ENCODE results near the gene SCAMP1.

SCAMP1 gene

DNA sequence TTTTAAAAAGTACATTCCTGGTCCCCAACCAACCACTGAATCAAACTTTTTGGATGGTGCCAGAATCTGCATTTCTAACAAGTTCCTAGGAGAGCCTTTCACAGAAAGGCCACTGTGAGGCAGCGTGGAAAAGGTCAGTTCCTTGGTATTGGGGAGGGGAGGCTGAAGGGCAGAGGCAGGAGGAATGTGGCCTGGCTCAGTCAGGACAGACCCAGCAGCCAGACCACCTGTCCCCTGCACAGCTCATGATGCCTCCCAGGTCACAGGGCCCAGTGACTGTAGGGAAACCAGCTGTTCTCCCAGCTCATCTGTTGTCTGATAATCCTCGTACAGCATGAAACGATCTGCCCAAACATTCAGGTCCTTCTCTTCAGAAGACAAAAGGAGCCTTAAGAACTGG lies 155.3 kb downstream of the SCAMP1 start:
- no peak for DNase-seq

DNA sequence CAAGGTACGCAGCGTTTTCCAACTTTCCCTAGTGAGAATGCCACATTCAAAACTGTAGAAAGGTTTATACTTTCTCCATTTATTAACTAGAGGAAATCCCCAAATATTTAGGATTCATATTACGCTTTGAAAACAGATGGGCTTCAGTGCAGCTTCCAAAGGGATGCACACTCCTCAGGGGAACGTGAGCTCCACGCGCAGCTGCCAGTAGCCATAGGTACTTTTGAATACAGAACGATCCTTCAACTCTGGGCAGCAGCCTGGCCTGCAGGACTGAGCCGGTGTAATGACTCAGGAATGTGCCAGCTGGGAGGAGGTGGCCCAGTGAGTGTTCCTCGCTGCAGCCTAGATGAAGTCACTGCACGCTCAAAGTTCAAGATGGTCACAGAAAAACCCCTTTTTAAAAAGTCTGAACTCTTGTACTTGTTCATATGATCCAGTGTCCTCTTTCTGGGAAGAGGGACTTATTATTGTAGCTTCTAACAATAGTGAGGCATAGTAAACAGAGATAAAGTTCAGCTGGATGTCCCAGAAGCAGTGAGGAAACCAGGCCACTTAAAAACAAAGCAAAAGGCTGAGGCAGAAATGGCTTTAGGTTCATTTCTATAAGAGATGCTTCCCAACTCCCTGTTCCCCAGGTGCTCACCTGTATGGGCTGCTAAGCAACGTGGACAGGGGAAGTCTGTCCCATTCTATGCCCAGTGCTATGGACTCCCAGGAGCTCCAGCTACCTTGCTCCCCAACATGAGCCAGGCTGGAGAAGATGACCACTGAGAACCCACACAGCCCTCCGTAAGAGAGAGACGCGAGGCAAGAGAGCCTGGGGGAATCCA lies 158.2 kb downstream of the SCAMP1 start:
- DNase-seq: no peak

DNA sequence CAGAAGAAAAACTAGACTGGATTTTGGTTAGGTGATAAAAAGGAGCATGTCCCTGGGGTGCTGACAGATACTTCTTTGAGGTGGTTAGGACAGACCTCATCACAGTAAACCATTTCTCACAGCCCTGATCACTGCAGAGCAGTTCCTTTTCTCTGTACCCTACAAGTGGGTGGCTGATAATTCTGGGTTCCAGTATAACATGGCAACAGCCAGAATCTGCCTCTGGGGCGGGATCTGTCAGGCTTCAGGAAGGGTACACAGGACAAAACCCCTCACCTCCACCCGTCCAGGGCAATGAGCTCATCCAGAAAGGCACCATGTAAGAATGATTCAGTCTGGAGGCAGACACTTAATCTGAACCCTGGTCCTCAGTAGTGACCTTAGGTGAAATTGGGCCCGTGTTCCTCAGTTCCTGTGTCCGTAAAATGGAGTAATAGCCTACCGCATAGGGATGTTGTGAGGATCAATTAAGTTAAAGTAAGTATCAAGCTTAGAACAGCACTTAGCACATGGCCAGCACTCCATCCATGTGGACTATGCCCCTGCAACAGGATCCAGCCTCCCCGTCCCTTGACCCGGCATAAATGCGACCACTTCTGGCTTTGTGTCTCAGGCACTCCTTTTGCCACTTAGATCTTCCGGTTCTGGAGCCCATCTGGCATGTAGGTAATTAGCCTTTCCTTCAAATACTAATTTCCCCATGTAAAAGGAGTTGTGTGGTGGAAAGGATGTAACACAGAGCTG lies 159.0 kb downstream of the SCAMP1 start:
- no peak for DNase-seq

DNA sequence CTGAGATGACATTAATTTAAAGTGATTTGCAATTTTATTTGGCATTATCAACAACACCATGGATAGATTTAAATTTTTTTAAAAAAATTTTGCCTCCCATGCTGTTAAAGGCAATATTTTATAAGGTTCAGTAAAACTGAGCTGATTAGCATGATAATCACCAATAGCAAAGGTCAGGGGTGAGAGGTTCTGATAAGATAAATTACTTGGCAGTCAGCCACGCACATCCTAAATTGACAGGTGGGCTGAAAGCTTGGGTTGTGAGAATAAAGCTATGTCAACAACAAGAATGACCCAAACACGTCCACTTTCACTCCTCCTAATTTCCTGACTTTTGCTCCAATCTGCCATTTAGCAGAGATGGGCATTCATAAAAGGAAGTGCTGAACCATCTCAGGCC lies 161.0 kb downstream of the SCAMP1 start:
- DNase-seq: no peak

DNA sequence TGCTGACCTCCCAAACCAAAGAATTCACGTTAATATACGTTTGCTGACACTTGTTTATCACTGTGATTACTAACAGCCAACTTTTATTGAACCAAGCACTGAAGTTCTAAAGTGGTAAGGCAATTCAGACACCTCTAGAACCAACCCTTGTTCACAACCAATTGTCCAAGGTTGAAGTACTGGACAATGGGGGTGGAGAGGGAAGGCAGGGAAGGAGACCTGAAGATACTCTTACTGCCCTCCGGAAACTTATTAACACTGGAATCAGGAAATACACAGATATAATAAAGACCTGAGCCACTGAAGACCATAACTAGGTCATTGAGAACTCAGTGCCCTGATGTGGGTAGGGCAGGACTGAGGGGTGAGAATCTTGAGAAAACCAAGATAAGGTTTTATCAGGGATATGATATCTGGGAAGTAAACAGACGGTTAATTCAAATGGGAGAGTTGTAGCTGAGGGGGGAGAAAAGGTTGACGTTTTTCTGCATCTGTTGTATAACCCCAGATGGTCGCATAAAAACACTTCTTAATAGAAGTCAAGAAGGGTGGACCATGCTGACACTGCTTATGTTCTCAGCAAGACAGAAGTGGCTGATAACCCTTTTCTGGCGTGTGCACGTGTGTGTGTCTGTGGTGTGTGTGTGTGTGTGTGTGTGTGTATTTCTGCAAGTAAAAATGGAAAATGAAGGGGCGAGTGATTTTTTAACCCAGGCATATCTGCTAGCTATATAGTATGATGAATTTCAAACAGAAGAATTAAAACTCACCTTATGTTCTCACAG lies 162.3 kb downstream of the SCAMP1 start:
- no peak for DNase-seq

DNA sequence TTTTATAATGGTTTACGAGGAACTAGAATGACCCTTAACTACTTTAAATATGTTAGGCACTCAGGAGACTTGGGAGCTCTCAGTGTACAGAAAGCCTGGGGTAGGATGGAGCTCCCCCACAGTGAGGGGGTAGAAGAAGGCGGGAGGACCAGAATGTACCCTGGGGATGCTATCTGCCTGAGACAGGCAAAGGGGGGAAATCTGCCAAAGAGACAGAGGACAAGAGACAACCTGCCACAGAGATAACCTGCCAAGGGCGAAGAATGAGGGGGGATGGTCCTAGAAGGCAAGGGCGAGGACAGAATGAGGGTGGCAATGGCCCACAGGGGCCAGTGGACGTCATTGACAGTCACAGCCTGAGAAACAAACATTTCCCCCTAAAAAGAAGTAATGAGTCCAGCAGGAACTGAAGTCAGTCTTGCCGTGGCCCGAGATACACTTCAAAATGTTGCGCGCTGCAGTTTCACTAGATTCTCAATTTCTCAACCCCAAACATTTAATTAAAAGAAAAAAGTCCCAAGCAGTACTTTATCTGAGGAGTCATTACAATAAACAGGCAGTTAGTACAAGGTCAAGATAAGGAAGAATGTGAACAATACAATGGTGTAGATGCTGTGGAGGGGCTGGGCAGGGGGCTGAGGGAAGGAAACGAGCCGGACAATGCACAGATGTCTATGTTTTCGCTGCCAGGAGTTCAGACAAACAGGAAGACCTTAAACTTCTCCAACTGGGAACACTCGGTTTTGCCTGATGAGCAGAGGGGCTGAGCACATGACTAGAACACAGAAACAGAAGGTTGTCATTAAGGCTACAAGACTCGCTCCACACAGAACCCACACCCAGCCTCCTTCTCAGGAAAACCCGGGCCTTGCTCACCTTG lies 163.1 kb downstream of the SCAMP1 start:
- DNase-seq: no peak

DNA sequence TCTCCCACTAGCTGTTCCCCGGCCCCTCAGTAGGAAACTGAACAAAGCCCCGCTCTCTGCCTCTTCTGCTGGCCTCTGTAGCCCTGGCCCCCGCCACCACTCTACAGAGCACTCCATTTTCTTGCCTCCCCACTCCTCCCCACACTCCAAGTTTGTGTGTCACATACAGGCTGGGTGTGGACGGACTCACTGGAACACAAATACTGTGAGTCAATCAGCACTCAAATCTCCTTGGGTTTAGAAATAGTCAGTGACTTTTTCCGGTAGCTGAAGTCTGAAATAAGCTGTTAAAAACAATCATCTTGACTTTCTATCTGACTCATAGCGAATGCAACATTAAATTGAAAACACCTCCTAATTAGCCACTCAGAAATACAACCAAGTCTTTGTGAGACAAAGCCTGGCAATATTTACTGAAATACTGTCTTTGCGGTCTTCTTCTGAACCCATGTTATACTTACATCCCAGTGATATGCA lies 165.7 kb downstream of the SCAMP1 start:
- no peak for DNase-seq

DNA sequence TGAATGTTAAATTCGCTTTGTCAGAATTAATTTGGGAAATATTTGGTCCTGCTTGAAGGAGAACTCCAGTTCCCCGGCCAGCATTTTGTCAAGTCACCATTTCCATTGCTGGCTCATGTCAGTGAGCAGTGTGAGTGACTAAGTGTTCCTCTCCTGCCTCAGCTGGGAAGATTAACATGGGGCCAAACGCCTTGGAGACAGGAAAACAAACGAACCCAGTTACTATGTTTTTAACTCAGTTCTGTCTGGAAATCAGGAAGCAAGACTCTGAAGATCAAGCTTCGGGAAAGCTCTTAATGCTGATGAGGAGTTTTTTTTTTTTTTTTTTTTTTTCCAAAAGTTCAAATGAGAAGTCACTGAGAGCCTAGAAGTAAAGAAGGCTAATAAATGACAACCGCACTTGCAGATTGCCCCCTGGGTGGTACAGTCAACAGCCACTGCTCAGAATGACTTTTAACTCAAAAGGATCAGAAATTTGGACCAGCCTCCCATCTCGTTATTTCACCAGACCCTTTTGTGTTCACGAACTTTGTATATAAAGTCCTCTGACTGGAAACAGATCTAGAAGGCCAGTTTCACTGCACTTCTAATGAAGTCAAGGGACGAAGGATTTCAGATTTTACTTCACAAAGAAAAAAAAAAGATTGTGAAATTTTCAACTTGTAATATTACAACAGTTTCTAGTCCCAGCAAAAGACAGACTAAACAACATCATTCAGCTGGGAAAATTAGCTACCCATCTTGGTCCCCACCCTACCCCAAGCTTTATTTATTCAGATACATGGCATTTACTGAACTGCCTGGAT lies 166.8 kb downstream of the SCAMP1 start:
- peak; percentile 51 for DNase-seq

DNA sequence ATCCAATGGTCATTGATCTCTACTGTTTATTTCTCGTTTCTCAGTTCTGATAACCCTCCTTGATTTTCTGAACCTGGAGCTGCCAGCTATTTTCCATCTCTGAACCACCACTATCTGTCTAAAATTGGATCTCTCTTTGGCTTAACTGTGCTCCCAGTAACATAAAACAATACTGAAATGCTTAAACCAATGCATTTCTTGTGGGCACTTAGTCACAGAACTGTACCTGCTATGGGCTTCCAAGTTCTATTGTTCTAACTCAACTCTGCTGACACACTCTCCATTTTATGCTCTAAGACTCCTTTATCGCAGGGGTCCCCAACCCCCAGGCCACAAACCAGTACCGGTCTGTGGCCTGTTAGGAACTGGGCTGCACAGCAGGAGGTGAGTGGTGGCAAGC lies 167.5 kb downstream of the SCAMP1 start:
- no peak for DNase-seq
